ENCODE results near the gene FILIP1L.
"Not testable (repeated sequence)": the region's sequence is repeated elsewhere in the genome, so short reads cannot be mapped to it uniquely, and the experiment has no call there.

Gene FILIP1L

GRCh38 chr3:100099621-100100020, 14.7 kb downstream of the FILIP1L start:
- no peak for DNase-seq
- H3K27ac ChIP-seq, result peak overlapping the region; percentile 53 to 62
- intact Hi-C loops (cut with DNase I; ENCODE audit: low total_unique reads), result loop anchor here (10.0 kb wide), 1 partner anchor 55 kb away; no protein-coding TSS in a partner anchor
- H3K4me1 ChIP-seq, result peaks cover 0 to 67% (median 30%) of the 10 kb centered on the region in 4 donors
- TF ChIP-seq, protein P1, sequence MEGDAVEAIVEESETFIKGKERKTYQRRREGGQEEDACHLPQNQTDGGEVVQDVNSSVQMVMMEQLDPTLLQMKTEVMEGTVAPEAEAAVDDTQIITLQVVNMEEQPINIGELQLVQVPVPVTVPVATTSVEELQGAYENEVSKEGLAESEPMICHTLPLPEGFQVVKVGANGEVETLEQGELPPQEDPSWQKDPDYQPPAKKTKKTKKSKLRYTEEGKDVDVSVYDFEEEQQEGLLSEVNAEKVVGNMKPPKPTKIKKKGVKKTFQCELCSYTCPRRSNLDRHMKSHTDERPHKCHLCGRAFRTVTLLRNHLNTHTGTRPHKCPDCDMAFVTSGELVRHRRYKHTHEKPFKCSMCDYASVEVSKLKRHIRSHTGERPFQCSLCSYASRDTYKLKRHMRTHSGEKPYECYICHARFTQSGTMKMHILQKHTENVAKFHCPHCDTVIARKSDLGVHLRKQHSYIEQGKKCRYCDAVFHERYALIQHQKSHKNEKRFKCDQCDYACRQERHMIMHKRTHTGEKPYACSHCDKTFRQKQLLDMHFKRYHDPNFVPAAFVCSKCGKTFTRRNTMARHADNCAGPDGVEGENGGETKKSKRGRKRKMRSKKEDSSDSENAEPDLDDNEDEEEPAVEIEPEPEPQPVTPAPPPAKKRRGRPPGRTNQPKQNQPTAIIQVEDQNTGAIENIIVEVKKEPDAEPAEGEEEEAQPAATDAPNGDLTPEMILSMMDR (IDR thresholded peaks at IDR 0.05), result no peak
- no peak overlapping the region for H3K4me3 ChIP-seq
- no peaks in the 10 kb centered on the region for H3K27me3 ChIP-seq
- no peaks in the 10 kb centered on the region for H3K36me3 ChIP-seq
- H3K9me3 ChIP-seq, result no peaks in the 10 kb centered on the region

- H3K9me3 ChIP-seq, result no peaks in the 10 kb centered on the region
- peaks cover 0 to 61% (median 24%) of the 10 kb centered on the region in 4 donors for H3K4me1 ChIP-seq
- H3K36me3 ChIP-seq, result no peaks in the 10 kb centered on the region
- intact Hi-C loops (cut with DNase I; ENCODE audit: low total_unique reads), result no loop called here
- no peak for DNase-seq
- no peaks in the 10 kb centered on the region for H3K27me3 ChIP-seq
- peak overlapping the region; percentile 43 to 62 for H3K27ac ChIP-seq
- no peak overlapping the region for H3K4me3 ChIP-seq
- TF ChIP-seq, protein P1 (IDR thresholded peaks at IDR 0.05), result no peak
These were observed 15.6 kb downstream of the FILIP1L start for GRCh38 chr3:100098784-100099070.

DNA sequence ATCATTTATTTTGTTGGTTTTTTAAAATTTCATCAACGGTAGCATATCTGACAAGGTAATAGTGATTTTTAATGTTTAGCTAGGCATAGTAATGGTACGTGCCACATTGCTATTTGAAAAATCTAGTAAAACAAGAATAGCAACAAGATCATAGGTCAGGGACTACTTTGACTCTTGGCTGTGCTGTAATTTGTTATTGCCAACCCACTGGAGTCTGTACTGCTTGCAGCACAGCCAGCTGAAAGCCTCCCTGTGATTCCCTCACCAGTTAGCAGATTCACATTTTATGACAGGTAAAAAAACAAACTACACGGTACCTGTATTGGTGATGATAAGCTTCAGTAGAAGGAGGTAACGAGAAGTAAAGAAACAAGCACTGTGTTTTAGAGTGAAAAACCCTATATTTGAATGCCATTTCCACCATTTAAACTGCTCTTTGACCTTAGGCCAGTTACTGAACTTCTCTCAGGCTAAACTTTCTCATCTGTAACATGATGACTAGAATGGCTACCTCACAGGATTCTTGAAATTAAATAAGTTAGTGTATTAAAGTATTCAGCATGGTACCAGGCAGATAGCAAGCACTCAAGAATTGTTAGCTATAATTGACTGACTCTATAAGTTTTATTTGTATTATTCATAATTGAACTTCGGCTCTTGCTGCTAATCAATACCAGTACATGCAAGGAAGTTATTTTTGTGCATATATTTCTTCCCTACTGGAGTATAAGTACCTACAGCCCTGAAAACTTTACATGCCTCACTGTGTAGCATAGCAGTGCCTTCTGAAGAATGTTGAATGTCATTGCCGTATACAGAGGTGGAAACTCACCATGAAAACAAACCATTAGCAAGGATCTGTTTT, 16.1 kb downstream of the FILIP1L start:
- no peak for DNase-seq
- Histone ChIP-seq H3K9me3 (no peaks in the 10 kb centered on the region), H3K27ac (peak overlapping the region; percentile 43 to 62), H3K4me3 (no peak overlapping the region), H3K36me3 (no peaks in the 10 kb centered on the region), H3K4me1 (peaks cover 0 to 59% (median 22%) of the 10 kb centered on the region in 4 donors), H3K27me3 (no peaks in the 10 kb centered on the region)
- intact Hi-C loops (cut with DNase I; ENCODE audit: low total_unique reads), result no loop called here
- TF ChIP-seq, protein P1 (IDR thresholded peaks at IDR 0.05), result no peak

DNA sequence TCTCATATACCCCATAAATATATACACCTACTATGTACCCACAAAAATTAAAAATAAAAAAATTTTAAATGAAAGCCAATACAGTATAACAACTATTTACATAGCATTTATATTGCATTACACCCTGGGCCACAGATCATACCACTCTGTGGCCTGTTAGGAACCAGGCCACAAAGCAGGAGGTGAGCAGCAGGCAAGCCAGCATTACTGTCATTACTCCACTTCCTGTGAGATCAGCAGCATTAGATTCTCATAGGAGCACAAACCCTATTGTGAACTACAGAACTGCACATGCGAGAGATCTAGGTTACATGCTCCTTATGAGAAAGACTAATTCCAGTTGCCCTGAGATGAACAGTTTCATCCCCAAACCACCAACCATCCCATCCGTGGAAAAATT, 17.4 kb downstream of the FILIP1L start:
- no peak for DNase-seq
- Histone ChIP-seq H3K36me3 (no peaks in the 10 kb centered on the region), H3K27ac (peak overlapping the region; percentile 43 to 62), H3K4me3 (no peak overlapping the region), H3K27me3 (no peaks in the 10 kb centered on the region), H3K9me3 (no peaks in the 10 kb centered on the region), H3K4me1 (peaks cover 0 to 51% (median 22%) of the 10 kb centered on the region in 4 donors)
- TF ChIP-seq, protein P1 (IDR thresholded peaks at IDR 0.05), result no peak
- intact Hi-C loops (cut with DNase I; ENCODE audit: low total_unique reads), result no loop called here

GRCh38 chr3:100096286-100096685, 18.0 kb downstream of the FILIP1L start:
- H3K36me3 ChIP-seq; DNase-seq; H3K4me3 ChIP-seq; H3K9me3 ChIP-seq; intact Hi-C loops (cut with DNase I; ENCODE audit: low total_unique reads); H3K27me3 ChIP-seq: not testable (repeated sequence)
- Histone ChIP-seq H3K4me1 (peaks cover 0 to 51% (median 22%) of the 10 kb centered on the region in 4 donors), H3K27ac (peak overlapping the region; percentile 43 to 62)

GRCh38 chr3:100093831-100094230, 20.5 kb downstream of the FILIP1L start:
- peaks cover 0 to 54% (median 22%) of the 10 kb centered on the region in 4 donors for H3K4me1 ChIP-seq
- no peaks in the 10 kb centered on the region for H3K9me3 ChIP-seq
- no peak overlapping the region for H3K27ac ChIP-seq
- intact Hi-C loops (cut with DNase I; ENCODE audit: low total_unique reads), result no loop called here
- H3K4me3 ChIP-seq, result no peak overlapping the region
- no peaks in the 10 kb centered on the region for H3K27me3 ChIP-seq
- no peak for DNase-seq
- TF ChIP-seq, protein P1 (IDR thresholded peaks at IDR 0.05), result no peak
- no peaks in the 10 kb centered on the region for H3K36me3 ChIP-seq
